GM12892 (cell line): ENCODE data around the gene ENOX1.

ENCODE experiments used
- POLR2A ChIP-seq: IDR thresholded peaks from 2 replicates; pipeline ENCODE4 v1.6.1; 2011; ENCODE audit warnings: low read depth, low read length, control low read depth
- TAF1 ChIP-seq: IDR thresholded peaks from 2 replicates; pipeline ENCODE4 v1.6.1; 2011; ENCODE audit warnings: low read depth, mild to moderate bottlenecking, control low read depth, low read length, borderline replicate concordance

DNA sequence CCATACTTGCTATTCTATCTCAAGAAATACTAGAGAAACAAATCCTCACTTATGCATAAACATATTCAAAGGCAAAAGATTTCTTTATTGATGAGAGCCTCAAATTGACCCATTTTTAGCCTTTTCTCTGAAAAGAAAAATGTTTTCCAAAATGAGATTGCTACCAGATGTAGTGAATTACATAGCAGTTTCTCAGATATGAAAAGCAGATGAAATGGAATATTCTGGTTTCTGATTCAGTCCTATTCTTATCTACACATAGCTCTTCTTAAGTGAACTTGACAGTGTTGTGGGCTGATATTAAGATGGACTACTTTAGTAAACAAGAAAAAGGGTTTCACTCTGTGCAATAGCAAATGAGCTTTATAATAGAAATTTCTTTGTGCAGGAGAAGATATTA, 579.9 kb downstream of the ENOX1 start:
- TF ChIP-seq TAF1 (no peak), POLR2A (no peak)
